KMS-11 (cell line): ENCODE measurements around the gene PON3.

Experiments used
- H2AFZ ChIP-seq: fragments of 200-600 bp; sonication (generic); 2 replicates; pipeline ENCODE4 v1.6.1; 2016; ENCODE audit warnings: antibody characterized with exemption, mixed run types, low read depth
- H3K27ac ChIP-seq: fragments of 200-600 bp; sonication (generic); 2 replicates; pipeline ENCODE4 v1.6.1; 2016; ENCODE audit warnings: mild to moderate bottlenecking, mixed run types
- H3K27me3 ChIP-seq: fragments of 200-600 bp; sonication (generic); 2 replicates; pipeline ENCODE4 v1.6.1; 2017; ENCODE audit warnings: mild to moderate bottlenecking, low read depth, mixed run types, moderate library complexity; ENCODE audit not compliant: insufficient read depth
- H3K36me3 ChIP-seq: fragments of 200-600 bp; sonication (generic); 2 replicates; pipeline ENCODE4 v1.6.1; 2017; ENCODE audit warnings: mild to moderate bottlenecking, mixed run types; ENCODE audit not compliant: insufficient read depth
- H3K4me1 ChIP-seq: fragments of 200-600 bp; sonication (generic); 2 replicates; pipeline ENCODE4 v1.6.1; 2016; ENCODE audit warnings: mild to moderate bottlenecking, low read depth, mixed run types; ENCODE audit not compliant: poor library complexity, severe bottlenecking
- H3K4me2 ChIP-seq: fragments of 200-600 bp; sonication (generic); 2 replicates; pipeline ENCODE4 v1.7.0; 2016; ENCODE audit warnings: mild to moderate bottlenecking, mixed run types
- H3K4me3 ChIP-seq: fragments of 200-600 bp; sonication (generic); IDR thresholded peaks from 2 replicates; pipeline ENCODE4 v1.6.1; 2017; ENCODE audit warnings: low read depth, low read length, mixed read lengths; ENCODE audit not compliant: insufficient read depth
- H3K79me2 ChIP-seq: fragments of 200-600 bp; sonication (generic); 2 replicates; pipeline ENCODE4 v1.6.1; 2016; ENCODE audit warnings: low read depth, mixed run types; ENCODE audit not compliant: insufficient read depth
- H3K9ac ChIP-seq: fragments of 200-600 bp; sonication (generic); 2 replicates; pipeline ENCODE4 v1.6.1; 2016; ENCODE audit warnings: mild to moderate bottlenecking, mixed run types
- H4K20me1 ChIP-seq: fragments of 200-600 bp; sonication (generic); 2 replicates; pipeline ENCODE4 v1.6.1; 2016; ENCODE audit warnings: mild to moderate bottlenecking, mixed run types; ENCODE audit not compliant: insufficient read depth
- CTCF ChIP-seq: fragments of 200-600 bp; sonication (generic); conservative IDR thresholded peaks from 2 replicates; pipeline ENCODE4 v1.6.1; 2017; ENCODE audit warnings: low read depth, mild to moderate bottlenecking, antibody characterized with exemption, low read length, moderate library complexity, mixed read lengths

Gene PON3

GRCh38 chr7:95421847-95422444 lies 25.8 kb upstream of the PON3 start:
- Histone ChIP-seq H3K27ac (peak overlapping the region; percentile 69), H3K4me1 (peaks cover 39% of the 10 kb centered on the region), H2AFZ (peak overlapping the region; percentile 10; the same call in 1 of the 2 replicates), H3K27me3 (no peaks in the 10 kb centered on the region), H3K9ac (peak overlapping the region; percentile 9; the same call in 1 of the 2 replicates), H3K79me2 (no peaks in the 10 kb centered on the region), H3K36me3 (peaks cover 3% of the 10 kb centered on the region; the same call in 1 of the 2 replicates), H3K4me3 (no peak overlapping the region), H4K20me1 (no peaks in the 10 kb centered on the region), H3K4me2 (peak overlapping the region; percentile 50)
- TF ChIP-seq CTCF = no peak

- H3K79me2 ChIP-seq = no peaks in the 10 kb centered on the region
- no peak overlapping the region for H3K4me3 ChIP-seq
- no peaks in the 10 kb centered on the region for H4K20me1 ChIP-seq
- peaks cover 39% of the 10 kb centered on the region for H3K4me1 ChIP-seq
- peak overlapping the region; percentile 9; the same call in 1 of the 2 replicates for H3K9ac ChIP-seq
- peak overlapping the region; percentile 10; the same call in 1 of the 2 replicates for H2AFZ ChIP-seq
- H3K36me3 ChIP-seq = peaks cover 3% of the 10 kb centered on the region; the same call in 1 of the 2 replicates
- H3K27ac ChIP-seq = peak overlapping the region; percentile 69
- TF ChIP-seq CTCF = no peak
- peak overlapping the region; percentile 50 for H3K4me2 ChIP-seq
- no peaks in the 10 kb centered on the region for H3K27me3 ChIP-seq
Observed at GRCh38 chr7:95421000-95421846, 25.0 kb upstream of the PON3 start.

- Histone ChIP-seq H3K9ac (no peak overlapping the region), H2AFZ (no peak overlapping the region), H3K27ac (no peak overlapping the region), H3K4me3 (no peak overlapping the region), H4K20me1 (no peaks in the 10 kb centered on the region), H3K4me2 (no peak overlapping the region), H3K4me1 (no peaks in the 10 kb centered on the region), H3K27me3 (no peaks in the 10 kb centered on the region), H3K36me3 (no peaks in the 10 kb centered on the region), H3K79me2 (no peaks in the 10 kb centered on the region)
- no peak for TF ChIP-seq CTCF
Observed at GRCh38 chr7:95412075-95412474, 15.9 kb upstream of the PON3 start.

- no peak overlapping the region for H3K27ac ChIP-seq
- H3K4me2 ChIP-seq = no peak overlapping the region
- H3K9ac ChIP-seq = no peak overlapping the region
- no peaks in the 10 kb centered on the region for H3K4me1 ChIP-seq
- no peaks in the 10 kb centered on the region for H3K27me3 ChIP-seq
- H2AFZ ChIP-seq = no peak overlapping the region
- no peaks in the 10 kb centered on the region for H3K36me3 ChIP-seq
- no peaks in the 10 kb centered on the region for H4K20me1 ChIP-seq
- TF ChIP-seq CTCF = no peak
- no peaks in the 10 kb centered on the region for H3K79me2 ChIP-seq
- H3K4me3 ChIP-seq = no peak overlapping the region
Observed at GRCh38 chr7:95411666-95412065, 15.5 kb upstream of the PON3 start.
